Activated naive CD4-positive, alpha-beta T cell treated with anti-CD3 and anti-CD28 coated beads, Interleukin-2, amount 50 U/mL, for 16 hours (primary cell): ENCODE results near the gene MEGF11.

Experiments
- DNase-seq: peaks from one replicate; pipeline ENCODE4 v3.0.0-alpha.2; 2020

MEGF11 gene

DNA sequence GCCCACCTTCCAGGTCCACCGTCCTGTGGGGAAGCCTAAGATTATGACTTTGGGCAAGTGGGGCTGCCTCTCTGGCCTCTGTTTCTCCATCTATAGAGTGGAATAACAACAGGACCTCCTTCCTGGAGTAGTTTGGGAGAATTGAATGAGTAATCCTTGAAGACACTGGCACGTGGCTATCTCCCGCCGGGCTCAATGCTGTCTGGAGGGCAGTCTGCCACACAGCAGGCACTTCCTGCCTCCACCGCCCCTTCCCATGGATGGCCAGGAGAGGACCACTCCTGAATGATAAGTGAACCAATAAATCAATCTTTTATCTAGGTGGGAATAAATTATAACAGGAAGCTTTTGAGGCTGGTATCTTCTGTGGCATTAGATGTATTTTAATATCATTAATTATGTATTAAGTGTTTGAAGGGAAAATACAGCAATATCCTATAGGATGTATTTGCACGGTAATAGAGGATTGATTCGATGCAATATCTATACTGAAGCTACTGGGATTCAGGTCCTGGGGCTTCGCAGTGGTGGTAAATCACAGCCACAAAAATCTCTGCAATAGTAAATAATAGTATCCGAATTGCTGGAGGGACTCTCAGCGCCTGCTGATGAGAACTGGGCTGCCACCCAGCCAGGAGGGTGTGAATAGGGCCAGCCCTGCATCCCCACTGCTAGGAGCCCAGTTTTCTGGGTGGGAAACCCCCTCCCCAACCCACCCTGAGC is 15.9 kb downstream of the MEGF11 start:
- no peak for DNase-seq

DNA sequence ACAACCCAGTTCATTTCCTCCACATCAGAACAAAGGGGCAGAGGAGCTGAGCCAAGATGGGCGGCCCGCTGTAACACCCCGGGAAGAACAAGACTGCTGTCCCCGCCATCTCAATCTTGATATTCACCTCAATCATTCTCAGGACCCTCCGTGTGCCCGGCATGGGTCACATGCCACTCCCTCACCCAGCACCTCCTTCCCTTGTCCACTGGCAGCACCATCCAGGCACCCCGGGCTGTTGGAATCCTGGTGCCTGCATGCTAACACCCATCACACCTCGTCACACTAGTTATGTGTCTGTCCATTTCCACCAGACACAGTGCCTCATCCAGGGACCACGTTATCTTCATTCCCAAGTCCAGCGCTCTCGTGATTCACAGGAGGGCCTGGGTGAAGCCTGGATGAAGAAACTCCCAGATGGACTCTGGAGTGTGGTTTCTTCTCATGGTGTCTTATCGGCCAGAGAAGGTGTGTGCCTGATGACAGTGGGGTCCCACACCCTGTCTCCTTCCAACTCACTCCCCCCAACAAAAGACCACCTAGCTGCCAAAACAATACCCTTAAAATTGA is 16.7 kb downstream of the MEGF11 start:
- no peak for DNase-seq

DNA sequence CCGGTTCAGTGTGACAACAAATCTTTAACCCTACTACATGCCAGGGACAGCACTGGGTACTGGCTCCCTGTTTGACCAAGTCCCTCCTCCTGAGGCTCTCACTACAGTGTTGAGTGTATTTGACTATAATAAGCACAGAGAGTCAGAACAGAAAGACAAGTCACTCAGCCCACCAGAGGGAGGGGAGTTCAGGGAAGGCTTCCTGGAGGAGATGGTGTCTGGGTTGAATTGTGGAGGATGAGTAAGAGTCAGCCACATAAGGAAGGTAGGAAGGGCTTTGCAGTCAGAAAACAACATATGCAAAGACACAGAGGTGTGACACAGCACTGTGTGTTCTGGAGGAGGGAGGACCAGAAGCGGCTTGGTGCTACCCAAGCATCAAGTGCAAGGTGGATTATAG is 17.7 kb downstream of the MEGF11 start:
- no peak for DNase-seq

DNA sequence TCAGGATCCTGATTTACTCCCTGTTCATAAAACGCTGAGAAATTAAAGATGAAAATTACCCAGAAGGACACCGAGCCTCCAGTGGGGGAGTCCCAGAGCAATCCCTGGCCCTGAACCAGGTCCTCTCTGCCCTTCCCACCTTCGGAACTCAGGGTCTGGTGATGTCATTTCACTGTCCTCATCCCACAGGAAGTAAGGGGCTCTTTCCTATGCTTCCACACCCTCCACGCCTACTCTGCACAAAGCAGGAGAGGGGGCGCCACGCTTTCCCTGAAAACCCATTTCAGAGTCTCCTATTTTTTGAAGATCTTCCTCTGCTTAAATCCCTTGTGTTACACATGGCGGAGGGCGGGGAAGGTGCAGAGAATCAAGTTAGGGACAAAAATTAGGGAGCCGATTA is 18.8 kb downstream of the MEGF11 start:
- no peak for DNase-seq

DNA sequence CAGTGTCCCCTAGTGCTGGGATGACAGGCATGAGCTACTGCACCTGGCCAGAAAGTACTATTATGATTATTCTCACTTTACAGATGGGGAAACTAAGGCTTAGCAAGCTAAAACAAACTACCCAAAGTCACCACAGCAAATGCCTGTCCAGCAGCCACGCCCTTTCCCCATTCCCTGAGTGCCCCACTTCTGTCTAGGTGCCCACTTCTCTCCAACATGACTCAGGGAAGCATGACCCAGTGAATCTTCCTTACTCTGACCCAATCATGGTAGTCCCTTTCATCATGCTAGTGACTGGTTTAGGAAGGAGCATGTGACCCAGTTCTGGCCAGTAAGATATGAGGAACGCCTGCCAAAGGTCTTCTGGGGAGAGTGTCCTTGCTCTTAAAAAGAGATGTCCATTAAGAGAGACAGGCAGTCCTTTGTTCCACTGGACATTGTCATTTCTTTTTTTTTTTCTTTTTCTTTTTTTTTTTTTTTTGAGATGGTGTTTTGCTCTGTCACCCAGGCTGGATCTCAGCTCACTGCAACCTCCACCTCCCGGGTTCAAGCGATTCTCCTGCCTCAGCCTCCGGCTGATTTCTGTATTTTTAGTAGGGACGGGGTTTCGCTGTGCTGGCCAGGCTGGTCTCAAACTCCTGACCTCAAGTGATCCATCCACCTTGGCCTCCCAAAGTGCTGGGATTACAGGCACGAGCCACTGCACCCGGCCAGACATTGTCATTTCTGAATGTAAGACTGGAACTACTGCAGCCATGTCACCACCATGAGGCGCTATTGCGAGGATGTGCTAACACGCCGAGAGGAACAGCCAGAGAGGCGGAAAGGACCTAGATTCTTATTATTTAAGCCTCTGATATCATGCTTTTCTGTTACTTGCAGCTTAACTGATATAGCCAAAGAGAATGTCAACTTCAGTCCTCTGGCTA is 19.8 kb downstream of the MEGF11 start:
- DNase-seq, result no peak

DNA sequence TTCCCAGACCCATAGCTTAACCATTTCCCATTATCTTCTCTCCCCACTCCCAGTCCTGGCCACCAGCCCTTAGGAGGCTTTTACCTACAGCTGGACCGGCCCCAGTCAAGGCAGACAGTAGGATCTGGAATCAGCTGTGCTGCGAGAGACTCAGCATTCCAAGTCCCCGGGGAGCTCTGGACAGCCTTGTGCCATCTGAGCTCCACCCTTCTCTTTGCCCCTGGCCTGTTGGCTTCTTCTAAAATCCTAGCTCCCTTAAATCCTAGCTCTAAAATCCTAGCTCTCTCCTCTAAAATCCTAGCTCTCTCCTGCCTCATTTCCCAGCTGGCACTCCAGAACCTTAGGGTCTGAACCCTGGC is 21.3 kb downstream of the MEGF11 start:
- DNase-seq, result no peak

DNA sequence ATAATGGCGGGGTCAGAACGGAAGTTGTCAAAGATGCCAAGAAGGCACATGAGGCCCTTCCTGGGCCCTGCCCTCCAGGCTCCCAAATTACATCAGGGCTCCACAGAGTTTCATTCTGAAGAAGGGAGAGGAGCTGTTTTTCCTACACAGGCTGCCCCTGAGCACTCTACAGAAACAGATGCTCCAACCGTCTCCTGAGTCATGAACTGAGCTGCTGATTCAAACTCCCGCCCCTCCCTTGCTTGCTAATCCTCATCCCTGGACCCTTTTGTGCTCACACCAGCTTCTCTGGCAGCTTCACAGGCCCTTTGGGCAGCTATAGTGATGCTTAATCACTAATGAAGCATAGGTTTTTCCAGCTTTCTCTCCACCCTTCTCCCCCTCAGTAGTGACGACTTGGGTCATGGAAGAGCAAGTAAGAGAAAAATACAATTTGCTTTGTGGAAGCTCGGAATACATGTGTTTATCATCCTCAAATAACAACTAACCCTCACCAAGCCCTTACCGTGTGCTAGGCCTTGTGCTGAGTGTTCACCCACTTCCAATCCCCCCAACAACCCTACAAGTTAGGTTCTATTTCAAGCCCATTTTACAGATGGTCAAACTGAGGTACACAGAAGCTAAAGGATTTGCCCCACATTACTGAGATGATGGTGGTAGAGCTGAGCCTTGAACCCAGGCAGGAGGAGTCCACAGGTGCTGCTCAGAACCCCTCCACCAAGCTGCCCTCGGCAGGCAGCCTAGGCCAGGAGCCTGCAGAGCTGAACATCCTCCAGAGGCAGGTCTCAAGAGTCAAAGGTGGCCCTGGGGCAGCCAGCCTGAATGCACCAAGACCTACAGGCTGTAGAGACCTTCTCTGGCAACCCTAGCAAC is 21.9 kb downstream of the MEGF11 start:
- DNase-seq, result no peak

DNA sequence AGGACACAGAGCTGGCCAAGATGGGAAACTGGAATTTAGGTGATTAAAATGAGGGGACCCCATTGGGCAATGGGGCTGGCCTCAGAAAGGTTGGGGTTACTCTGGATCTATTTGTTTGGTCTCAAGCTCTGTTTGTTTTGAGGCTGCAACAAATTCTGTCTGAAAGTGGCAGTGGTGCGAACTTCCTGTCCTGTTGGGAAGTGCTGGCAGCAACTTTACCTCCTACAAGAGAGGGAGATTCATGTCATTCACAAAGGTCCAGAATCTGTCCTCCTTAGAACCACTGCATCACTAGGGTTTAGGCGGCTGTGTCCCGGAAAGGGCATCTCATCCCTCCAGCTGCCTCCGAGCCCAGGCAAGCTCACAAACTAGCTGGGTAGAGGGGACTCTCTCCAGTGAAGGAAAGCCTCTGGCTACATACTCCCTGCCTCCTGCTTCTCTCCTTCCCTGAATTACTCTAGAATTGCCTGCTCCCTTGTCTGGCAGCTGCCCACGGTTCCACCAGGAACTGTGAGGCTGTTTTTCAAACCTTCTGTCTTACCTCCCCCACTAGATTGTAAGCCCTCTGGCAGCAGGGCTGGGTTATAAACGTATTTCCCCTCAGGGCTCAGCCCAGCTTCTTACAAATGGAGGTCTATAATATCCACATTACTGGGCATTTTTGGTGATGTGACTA is 23.6 kb downstream of the MEGF11 start:
- DNase-seq, result no peak

DNA sequence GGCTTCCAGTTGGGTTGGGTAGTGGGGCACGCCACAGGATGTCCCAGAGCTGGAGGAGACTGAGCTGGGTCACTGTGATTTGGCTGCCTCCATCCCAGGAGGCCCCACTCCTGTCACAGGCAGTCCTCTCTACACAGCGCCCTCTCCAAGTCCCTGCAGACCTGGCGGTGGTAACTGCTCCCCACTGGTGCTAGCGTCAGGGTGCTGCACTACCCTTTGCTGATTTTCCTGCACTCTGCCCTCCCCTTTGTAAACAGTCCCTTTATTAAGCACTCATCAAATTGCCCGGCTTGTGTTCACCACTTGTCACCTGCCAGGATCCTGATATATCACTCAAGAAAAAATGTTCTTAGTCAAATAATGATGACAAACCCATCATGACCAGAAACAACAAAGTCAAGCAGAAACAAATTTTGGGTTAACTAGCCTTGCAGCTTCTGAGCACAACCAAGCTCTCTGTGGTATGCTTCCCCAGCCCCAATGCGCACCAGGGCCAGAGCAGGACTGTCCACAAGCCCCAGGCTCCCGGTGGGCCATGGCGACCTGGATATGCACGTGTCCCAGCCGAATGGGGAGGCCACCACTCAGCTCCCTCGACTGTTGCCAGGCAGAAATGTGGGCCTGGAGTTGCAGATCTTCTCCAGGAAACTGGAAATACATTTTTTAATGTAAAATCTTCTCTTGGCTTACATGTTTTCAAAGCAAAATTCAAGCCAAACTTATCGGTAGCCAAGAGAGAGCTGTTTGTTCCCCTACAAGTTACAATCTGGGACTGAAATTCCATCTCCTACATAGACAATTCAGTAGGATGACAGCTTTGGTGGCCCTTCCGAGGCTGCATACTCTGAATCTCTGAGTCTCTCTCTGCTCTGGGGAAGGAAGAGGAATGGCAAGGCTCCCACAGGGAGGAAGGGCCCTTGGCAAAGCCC is 24.5 kb downstream of the MEGF11 start:
- DNase-seq, result no peak

DNA sequence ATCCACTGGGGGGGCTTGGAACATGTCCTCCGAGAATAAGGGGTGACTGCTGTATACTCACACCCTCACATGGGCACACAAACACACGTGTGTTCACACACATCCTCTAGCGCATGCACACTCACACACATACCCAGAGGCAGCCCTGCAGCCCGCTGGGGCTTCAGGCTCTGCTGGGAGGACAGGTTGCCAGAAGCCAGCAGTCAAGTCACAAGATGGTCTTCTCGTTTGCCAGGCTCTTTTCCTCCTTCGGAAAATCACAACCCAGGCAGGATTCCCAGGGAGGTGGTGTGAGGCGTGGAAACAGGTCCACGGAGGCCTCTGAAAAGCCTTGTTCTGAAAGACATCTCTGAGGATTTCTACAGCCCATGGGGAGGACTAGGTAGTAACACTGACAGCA is 26.8 kb downstream of the MEGF11 start:
- no peak for DNase-seq

DNA sequence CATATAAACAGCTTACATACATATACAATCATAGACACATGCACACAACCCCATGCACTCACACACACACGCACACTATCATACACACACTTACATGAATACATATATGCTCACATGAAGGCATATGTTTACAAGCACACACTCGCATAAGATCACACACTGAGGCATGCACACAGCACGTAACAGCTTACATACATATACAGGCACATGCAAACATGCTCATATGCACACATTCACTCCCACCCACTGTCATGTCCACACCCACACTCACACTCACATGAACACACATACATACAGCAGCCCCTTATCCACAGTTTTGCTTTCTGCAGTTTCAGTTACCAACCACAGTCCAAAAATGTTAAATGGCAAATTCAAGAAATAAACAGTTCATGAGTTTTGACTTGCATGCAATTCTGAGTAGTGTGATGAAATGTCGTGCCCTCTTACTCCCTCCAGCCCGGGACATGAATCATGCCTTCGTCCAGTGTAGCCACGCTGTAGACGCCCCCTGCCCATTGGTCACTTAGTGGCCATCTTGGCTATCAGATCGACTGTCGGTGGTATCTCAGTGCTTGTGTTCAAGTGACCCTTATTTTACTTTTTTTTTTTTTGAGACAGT is 27.8 kb downstream of the MEGF11 start:
- DNase-seq, result no peak

DNA sequence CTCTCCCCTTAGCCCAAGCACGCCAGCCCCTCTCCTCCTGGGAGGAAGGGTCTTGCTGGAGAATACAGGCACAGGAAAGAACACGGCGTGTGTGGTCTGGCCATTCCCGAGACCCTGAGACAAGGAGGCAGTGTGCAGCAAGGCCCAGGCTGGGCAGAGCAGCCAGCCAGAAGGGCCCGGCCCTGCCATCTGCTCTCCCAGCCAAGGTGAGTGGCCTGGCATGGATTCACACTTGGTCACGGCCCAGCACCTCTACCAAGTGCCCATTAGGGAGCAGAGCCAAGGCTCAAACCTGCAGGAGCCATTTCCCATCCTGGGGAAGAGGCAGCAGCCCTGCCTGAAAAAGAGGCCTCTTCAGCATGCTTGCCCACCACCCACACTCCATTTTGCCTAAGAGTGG is 28.6 kb downstream of the MEGF11 start:
- no peak for DNase-seq

DNA sequence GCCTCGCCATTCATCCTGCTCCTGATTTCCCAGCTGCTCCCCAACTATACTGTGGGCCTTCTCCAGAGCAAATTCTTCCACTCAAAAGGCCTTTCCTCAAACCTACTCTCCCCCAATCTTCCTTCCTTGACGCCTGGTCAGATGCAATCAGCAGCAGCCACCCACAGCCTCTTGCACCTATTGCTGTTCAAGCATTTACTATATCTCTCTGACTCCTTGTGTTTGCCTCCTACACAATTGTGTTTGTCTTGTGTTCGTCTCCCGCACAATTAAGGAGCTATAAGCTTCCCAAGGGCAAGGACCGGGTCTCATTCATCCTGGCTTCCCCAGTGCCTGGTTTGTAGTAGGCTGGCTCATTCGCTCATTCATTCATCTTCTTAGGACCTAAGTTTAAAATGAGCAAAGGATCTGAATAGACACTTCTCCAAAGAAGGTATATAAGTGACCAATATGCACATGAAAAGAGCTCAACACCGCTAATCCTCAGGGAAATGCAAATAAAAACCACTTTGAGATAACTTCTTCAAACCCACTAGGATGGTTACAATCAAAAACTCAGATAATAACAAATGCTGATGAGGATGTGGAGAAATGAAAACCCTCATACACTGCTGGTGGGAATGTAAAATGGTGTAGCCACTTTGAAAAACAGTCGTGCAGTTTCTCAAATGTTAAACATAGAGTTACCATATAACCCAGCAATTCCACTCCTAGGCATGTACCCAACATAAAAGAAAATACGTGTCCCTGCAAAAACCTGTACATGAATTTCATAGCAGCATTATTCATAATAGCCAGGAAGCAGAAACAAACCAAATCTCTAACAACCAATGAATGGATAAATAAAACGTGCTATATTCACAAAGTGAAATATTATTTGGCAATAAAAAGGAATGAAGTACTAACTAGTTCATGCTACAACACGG is 31.0 kb downstream of the MEGF11 start:
- no peak for DNase-seq

DNA sequence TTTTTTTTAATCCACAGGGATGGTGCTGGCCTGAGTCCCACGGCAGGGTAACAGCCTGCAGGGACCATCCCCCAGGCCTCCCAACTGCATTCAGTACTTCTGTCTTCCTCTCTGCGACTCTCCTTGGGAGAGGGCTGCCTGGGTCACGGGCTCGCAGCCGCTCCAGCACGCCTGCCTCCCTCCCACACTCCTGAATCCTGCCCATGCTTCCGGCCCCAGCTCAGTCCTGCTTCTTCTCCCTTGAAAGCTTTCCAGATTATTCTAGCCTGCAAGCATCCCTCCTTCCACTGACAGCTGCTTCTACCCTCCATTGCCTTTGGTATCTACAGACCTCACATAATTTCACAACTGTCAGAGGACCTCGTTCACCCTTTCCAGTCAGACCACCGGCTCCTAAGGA is 32.4 kb downstream of the MEGF11 start:
- no peak for DNase-seq

DNA sequence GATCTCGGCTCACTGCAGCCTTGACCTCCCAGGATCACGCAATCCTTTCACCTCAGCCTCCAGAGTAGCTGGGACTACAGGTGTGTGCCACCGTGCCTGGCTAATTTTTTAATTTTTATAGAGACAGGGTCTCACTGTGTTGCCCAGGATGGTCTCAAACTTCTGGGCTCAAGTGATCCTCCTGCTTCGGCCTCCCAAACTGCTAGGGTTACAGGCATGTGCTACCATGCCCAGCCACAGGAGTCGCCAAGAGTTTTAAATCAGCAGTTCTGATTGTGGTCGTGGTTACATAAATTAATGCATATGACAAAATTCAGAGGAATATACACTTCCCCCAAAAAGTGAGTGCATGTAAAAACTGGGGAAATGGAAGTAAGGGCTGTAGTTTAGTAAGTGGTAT is 32.9 kb downstream of the MEGF11 start:
- DNase-seq, result no peak

DNA sequence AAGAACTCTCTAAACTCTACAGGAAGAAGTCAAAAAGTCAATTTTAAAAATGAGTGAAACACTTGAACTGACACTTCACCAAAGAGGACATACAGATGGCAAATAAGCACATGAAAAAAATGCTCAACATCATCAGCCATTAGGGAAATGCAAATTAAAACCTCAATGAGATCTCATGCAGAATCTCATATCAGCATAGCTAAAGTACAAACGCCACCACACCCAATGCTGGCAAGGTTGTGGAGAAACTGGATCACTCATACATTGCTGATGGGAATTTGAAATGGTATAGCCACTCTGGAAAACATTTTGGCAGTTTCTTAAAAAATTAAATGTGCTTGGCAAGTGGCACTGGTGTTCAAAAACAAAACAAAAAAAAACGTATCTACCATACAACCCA is 34.2 kb downstream of the MEGF11 start:
- no peak for DNase-seq

DNA sequence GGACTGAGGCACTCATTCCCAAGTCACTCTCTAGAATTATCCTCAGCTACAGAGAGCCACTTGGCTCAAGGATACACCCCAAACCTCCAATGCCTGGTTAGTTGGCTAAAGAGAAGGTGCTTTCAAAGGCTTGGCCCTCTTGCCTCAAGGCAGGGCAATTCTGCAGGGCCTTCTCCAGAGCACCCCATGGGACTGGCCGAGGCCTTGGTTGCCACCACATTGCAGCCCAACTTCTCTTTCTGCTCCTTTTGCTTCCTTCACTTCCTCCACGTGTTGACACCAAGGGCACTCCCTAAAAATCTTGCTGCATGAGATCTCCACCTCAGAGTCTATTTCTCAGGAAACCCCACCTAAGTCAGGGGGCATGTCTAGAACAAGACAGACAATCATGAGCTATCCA is 36.7 kb downstream of the MEGF11 start:
- no peak for DNase-seq

DNA sequence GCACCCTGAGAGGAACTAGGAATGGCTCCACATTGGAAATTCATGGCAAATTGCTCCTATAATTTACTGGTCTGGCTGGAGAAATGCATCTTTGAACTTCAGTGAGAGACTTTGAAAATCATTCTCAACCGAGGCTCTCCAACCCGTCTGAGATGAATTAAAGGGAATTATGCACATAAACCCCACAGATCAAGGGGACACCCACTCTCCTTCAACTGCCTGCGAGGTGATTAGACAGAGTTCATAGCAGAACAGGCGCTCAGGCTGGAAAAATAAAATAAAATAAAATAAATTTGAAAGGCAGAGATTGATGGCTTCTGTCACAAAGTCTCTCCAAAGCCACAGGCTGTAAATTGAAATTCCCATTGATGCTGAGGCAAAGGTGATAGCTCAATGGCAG is 37.7 kb downstream of the MEGF11 start:
- no peak for DNase-seq

DNA sequence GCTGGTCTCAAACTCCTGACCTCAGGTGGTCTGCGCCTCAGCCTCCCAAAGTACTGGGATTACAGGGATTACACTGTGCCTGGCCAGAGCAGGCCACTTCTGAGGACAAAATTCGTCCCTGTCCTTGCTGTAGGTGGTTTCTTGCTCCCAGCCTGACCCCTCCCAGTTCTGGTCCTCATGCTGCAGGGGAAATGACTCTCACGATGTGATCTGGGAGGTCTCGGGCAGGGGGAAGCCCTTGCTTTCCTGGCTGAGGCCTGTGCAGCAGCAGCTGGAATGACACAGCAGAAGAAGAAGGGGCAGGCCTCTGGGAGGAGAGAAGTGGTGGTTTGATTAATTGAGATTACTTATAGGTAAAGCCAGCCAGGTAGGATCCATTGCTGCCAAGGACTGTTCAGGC is 39.3 kb downstream of the MEGF11 start:
- DNase-seq, result no peak

DNA sequence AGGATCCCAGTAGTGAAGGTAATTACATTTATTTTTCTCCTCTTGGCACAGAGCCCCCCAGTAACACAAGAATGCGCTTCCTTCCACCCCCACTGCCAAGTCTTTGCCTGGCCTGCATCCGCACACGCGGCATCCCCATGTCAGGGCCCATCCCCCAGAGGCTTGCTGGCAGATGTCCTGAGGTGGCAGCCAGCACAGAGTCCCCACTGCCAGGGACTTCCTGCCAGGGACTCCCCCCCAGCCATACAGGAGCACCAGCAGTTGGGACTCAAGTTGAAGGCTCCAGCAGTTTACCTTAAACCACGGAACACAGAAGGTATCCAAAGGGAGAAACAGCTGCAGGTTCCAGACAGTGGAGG is 41.0 kb downstream of the MEGF11 start:
- DNase-seq, result no peak
